AG10803 (cell line): ENCODE data around the gene APLF.

ENCODE experiments used
- DNase-seq: peaks from one replicate; pipeline ENCODE4 v3.0.0; 2010; ENCODE audit warnings: low read depth
- H3K4me3 ChIP-seq: 2 replicates; pipeline ENCODE4 v1.5.1; 2011; ENCODE audit warnings: mild to moderate bottlenecking, low read length, control low read depth
- CTCF ChIP-seq: conservative IDR thresholded peaks from 2 replicates; pipeline ENCODE4 v1.5.1; 2011; ENCODE audit warnings: mild to moderate bottlenecking, low read length, control low read depth, inconsistent platforms

APLF gene

DNA sequence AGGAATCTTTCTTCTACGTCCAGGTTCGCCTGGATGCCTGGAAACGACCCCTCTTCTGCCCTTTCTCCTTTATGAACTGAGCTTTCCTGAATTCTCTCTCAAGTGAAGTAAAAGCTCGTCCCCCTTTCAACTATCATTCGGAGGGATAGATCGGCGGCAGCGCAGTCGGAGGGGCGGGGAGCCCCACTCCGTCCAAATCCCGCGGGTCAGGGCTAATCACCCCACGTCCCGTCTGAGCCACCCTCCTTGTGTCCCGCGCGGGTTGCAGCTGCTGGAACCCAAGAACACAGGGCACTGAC lies 658 bp upstream of the APLF start:
- DNase-seq = no peak
- H3K4me3 ChIP-seq = peak overlapping the region; percentile 95
- no peak for TF ChIP-seq CTCF

GRCh38 chr2:68468801-68469200 lies 1.4 kb downstream of the APLF start:
- no peak for TF ChIP-seq CTCF
- no peak overlapping the region for H3K4me3 ChIP-seq
- DNase-seq = no peak

GRCh38 chr2:68469935-68470334 lies 2.5 kb downstream of the APLF start:
- no peak for DNase-seq
- H3K4me3 ChIP-seq = no peak overlapping the region
- TF ChIP-seq CTCF = no peak

DNA sequence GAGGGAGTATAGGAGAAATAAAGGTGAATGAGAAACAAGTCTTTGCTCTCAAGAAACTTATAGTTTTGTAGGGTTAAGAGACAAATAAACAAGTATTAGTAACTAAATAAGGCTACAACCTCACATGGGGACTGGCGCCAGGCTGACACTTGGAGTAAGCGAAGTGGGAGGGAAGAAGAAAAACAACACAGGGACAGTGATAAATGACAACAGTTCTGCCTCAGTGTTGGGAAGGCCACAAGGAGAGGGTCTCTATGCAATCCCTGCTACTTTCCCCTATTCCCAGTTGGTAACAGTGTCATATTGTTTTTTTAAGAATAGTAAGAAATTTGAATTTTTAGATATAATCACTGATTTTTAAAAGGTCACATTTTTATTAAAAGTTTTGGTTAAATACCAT lies 4.0 kb downstream of the APLF start:
- no peak for DNase-seq
- no peak overlapping the region for H3K4me3 ChIP-seq
- no peak for TF ChIP-seq CTCF

- TF ChIP-seq CTCF = no peak
- no peak overlapping the region for H3K4me3 ChIP-seq
- no peak for DNase-seq
Measured at GRCh38 chr2:68472796-68473414, 5.5 kb downstream of the APLF start.

DNA sequence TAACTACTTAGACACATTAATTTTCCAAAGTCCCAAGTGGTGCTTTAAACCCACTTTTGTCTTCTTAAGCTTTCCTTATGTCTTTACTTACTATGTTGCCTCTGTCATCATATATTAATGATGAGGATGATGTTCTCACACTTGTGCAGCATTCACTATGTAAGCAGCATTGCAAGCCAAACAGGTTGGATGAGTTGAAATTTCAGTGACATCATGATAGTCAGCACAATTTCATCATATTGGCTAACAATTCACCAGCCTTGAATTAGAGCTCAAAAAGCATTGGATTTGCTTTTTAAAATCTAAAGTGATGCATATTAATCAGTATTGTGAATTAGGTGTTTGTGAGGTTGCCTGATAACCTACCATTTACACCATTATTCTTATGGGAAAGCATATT lies 7.7 kb downstream of the APLF start:
- H3K4me3 ChIP-seq = no peak overlapping the region
- TF ChIP-seq CTCF = no peak
- DNase-seq = no peak

- H3K4me3 ChIP-seq = no peak overlapping the region
- no peak for TF ChIP-seq CTCF
- DNase-seq = no peak
Measured at GRCh38 chr2:68475576-68475975, 8.2 kb downstream of the APLF start.
